Measurements from ENCODE around the gene AHNAK2. TPM values are rescaled to one million over a fixed set of nuclear protein-coding genes. Genes with fewer than 3 reads are reported as not detected.

AHNAK2 gene
- total and polyA plus RNA-seq, 2 of the 13 experiments (the other 11 are each of a cell fraction or from before 2014, with no cell fraction given), result 0.11 to 0.18 TPM

DNA sequence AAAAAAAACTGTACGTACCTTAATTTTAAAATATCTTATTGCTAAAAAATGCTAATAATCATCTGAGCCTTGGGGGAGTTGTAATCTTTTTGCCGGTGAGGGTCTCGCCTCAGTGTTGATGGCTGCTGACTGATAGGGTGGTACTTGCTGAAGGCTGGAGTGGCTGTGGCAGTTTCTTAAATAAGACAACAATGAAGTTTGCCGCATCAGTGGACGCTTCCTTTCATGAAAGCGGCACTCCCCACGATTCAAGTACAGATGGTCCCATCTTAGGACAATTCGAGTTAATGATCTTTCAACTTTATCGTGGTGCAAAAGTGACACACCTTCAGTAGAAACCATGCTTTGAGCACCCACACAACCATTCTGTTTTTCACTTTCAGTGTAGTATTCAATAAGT lies 61.1 kb downstream of the AHNAK2 start:
- Histone ChIP-seq H3K9ac (ENCODE audit: insufficient read depth, low read depth, low read length) (no peak overlapping the region), H2AFZ (ENCODE audit: low read length) (no peak overlapping the region), H3K79me2 (ENCODE audit: insufficient read depth, low read length) (no peaks in the 10 kb centered on the region), H3K9me3 (ENCODE audit: low read length) (peaks cover 3% of the 10 kb centered on the region), H4K20me1 (ENCODE audit: insufficient read depth, low read length) (no peaks in the 10 kb centered on the region), H3K36me3 (replicated peaks in 1 of 2; ENCODE audit: control insufficient read depth in 1 of 2, insufficient read depth in 2 of 2, low read length in 2 of 2) (no peaks in the 10 kb centered on the region), H3K4me1 (ENCODE audit: insufficient read depth, low read length) (peaks cover 6% of the 10 kb centered on the region; the same call in 1 of the 2 replicates), H3K4me2 (ENCODE audit: low read depth, low read length) (no peak overlapping the region), H3K27ac (ENCODE audit: extremely low read length, insufficient read depth, low read length) (no peak overlapping the region), H3K27me3 (ENCODE audit: control insufficient read depth in 1 of 2, insufficient read depth in 2 of 2, low read length in 2 of 2) (peaks cover 0 to 22% of the 10 kb centered on the region in 2 experiments; a peak in 2 of 5 replicates), H3K4me3 (replicated peaks in 1 of 3; ENCODE audit: insufficient read depth in 1 of 3, low read depth in 2 of 3, low read length in 3 of 3) (no peak overlapping the region)
- in situ Hi-C loops (cut with HindIII; ENCODE audit: extremely low pct_ligation_motif_present, low pct_unique_long_range_greater_than_20kb), result no loop called here
- ATAC-seq, result no peak
- no TSS peak for BruUV-seq (replicated peaks)
- WGBS (ENCODE audit: low lambda C conversion rate), result 69% methylated on average over 9 of the region's 9 CpGs
- CTCF ChIA-PET (ENCODE audit: low intra/inter-chr PET ratio, low total read pairs), result no interaction called here
- FAIRE-seq, result no peak
- no peak for TF ChIP-seq ZNF383 (CRISPR knock-in tag; IDR thresholded peaks at IDR 0.05; ENCODE audit: borderline replicate concordance)
- TF ChIP-seq, protein P1, sequence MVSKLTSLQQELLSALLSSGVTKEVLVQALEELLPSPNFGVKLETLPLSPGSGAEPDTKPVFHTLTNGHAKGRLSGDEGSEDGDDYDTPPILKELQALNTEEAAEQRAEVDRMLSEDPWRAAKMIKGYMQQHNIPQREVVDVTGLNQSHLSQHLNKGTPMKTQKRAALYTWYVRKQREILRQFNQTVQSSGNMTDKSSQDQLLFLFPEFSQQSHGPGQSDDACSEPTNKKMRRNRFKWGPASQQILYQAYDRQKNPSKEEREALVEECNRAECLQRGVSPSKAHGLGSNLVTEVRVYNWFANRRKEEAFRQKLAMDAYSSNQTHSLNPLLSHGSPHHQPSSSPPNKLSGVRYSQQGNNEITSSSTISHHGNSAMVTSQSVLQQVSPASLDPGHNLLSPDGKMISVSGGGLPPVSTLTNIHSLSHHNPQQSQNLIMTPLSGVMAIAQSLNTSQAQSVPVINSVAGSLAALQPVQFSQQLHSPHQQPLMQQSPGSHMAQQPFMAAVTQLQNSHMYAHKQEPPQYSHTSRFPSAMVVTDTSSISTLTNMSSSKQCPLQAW (CRISPR knock-in tag; IDR thresholded peaks at IDR 0.05), result no peak
- TF ChIP-seq SP1 (IDR thresholded peaks at IDR 0.05), result no peak
- no peak for TF ChIP-seq SP1 (CRISPR knock-in tag; IDR thresholded peaks at IDR 0.05)
- TF ChIP-seq PITX1 (CRISPR knock-in tag; IDR thresholded peaks at IDR 0.05), result no peak
- TF ChIP-seq SRSF4 (IDR thresholded peaks at IDR 0.05; ENCODE audit: low read depth, low read length, poor library complexity, severe bottlenecking), result no peak
- no peak for TF ChIP-seq CHD2 (IDR thresholded peaks at IDR 0.05; ENCODE audit: low read depth, low read length)
- no peak for TF ChIP-seq NPAS2 (CRISPR knock-in tag; IDR thresholded peaks at IDR 0.05; ENCODE audit: borderline replicate concordance)
- no peak for TF ChIP-seq GPBP1L1 (CRISPR knock-in tag; IDR thresholded peaks at IDR 0.05)
- no peak for TF ChIP-seq DPF2 (CRISPR knock-in tag; IDR thresholded peaks at IDR 0.05; ENCODE audit: borderline replicate concordance, low read depth)
- TF ChIP-seq ADNP (CRISPR knock-in tag; IDR thresholded peaks at IDR 0.05), result no peak
- no peak for TF ChIP-seq SIN3B (IDR thresholded peaks at IDR 0.05; ENCODE audit: low read length)
- no peak for TF ChIP-seq GATA4 (IDR thresholded peaks at IDR 0.05; ENCODE audit: borderline replicate concordance, low read depth)
- no peak for TF ChIP-seq ZZZ3 (CRISPR knock-in tag; IDR thresholded peaks at IDR 0.05; ENCODE audit: borderline replicate concordance)
- TF ChIP-seq, protein P2, sequence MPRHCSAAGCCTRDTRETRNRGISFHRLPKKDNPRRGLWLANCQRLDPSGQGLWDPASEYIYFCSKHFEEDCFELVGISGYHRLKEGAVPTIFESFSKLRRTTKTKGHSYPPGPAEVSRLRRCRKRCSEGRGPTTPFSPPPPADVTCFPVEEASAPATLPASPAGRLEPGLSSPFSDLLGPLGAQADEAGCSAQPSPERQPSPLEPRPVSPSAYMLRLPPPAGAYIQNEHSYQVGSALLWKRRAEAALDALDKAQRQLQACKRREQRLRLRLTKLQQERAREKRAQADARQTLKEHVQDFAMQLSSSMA (CRISPR knock-in tag; IDR thresholded peaks at IDR 0.05), result no peak
- DNase-seq (ENCODE audit: low spot score), result no peak
- POLR2A ChIA-PET, result no interaction called here
- intact Hi-C loops (cut with micrococcal nuclease; ENCODE audit: unreplicated experiment), result no loop called here
